T-cell (primary cell): ENCODE data around the gene PPP2R3B. TPM values are rescaled to one million over a fixed set of nuclear protein-coding genes. Genes with fewer than 3 reads are reported as not detected.

Source experiments
- ATAC-seq, 4 experiments: fragments of 200-7000 bp in 3 of 4; fragments of 150-1000 bp in 1 of 4; cut with Tn5 transposase; replicated peaks in 1 of 4; 1 replicate in 3 of 4; 2 replicates in 1 of 4; pipeline ENCODE4 v1.10.0; 2021; ENCODE audit warnings: moderate library complexity in 3 of 4, mild to moderate bottlenecking in 2 of 4, moderate number of reproducible peaks in 1 of 4
- CTCF ChIA-PET, 2 donors: fragments of 300-600 bp; sonication (Branson Sonifier 250); formaldehyde crosslinking; loops; one replicate each; lab custom pipeline; 2022; ENCODE audit warnings: antibody characterized with exemption in 2 of 2; lab: Charles Lee
- POLR2A ChIA-PET, 2 donors: fragments of 300-600 bp; sonication (Branson Sonifier 250); formaldehyde crosslinking; loops; one replicate each; lab custom pipeline; 2022; ENCODE audit warnings: antibody characterized with exemption in 2 of 2; lab: Charles Lee
- DNase-seq, 35 experiments: peaks; one replicate each; pipeline versions ENCODE4 v3.0.0 to v3.0.0-alpha.2; 2013 to 2023
- H3K27ac ChIP-seq: one replicate; pipeline ENCODE4 v1.5.1; 2013; ENCODE audit warnings: low read length
- H3K27me3 ChIP-seq, 2 experiments: replicated peaks in 1 of 2; 1 replicate in 1 of 2; 2 replicates in 1 of 2; pipeline versions ENCODE4 v1.6.1 to v1.7.0; 2013; ENCODE audit warnings: low read length in 1 of 2, mixed read lengths in 1 of 2; ENCODE audit not compliant: control insufficient read depth in 2 of 2, insufficient read depth in 2 of 2; ENCODE audit errors: extremely low read depth in 1 of 2
- H3K36me3 ChIP-seq, 2 donors: 1 replicate in 1 of 2; 2 replicates in 1 of 2; pipeline versions ENCODE4 v1.6.1 to v1.7.0; 2013; ENCODE audit warnings: low read length in 1 of 2; ENCODE audit not compliant: control insufficient read depth in 2 of 2, insufficient read depth in 1 of 2; ENCODE audit errors: extremely low read depth in 1 of 2
- H3K4me1 ChIP-seq, 2 experiments: 1 replicate in 1 of 2; 2 replicates in 1 of 2; pipeline versions ENCODE4 v1.6.1 to v1.7.0; 2013; ENCODE audit warnings: low read length in 2 of 2, mixed read lengths in 1 of 2; ENCODE audit not compliant: insufficient read depth in 2 of 2, control insufficient read depth in 1 of 2; ENCODE audit errors: extremely low read depth in 1 of 2
- H3K4me3 ChIP-seq, 2 donors: 1 replicate in 1 of 2; 2 replicates in 1 of 2; pipeline versions ENCODE4 v1.5.1 to v1.7.0; 2013; ENCODE audit warnings: mild to moderate bottlenecking in 2 of 2, low read length in 1 of 2, moderate library complexity in 1 of 2; ENCODE audit not compliant: control insufficient read depth in 1 of 2; ENCODE audit errors: extremely low read depth in 1 of 2
- H3K9me3 ChIP-seq: 2 replicates; pipeline ENCODE4 v1.7.0; 2013
- H3K27ac Mint-ChIP-seq, 2 donors: one replicate each; pipeline ENCODE4 v1.8.0; 2020 to 2021; ENCODE audit warnings: mild to moderate bottlenecking in 2 of 2, mixed read lengths in 2 of 2
- H3K27me3 Mint-ChIP-seq, 2 donors: one replicate each; pipeline ENCODE4 v1.8.0; 2021 to 2022; ENCODE audit warnings: mixed read lengths in 2 of 2
- H3K36me3 Mint-ChIP-seq: one replicate; pipeline ENCODE4 v1.8.0; 2021; ENCODE audit warnings: mixed read lengths
- H3K4me1 Mint-ChIP-seq, 3 donors: one replicate each; pipeline ENCODE4 v1.8.0; 2020 to 2022; ENCODE audit warnings: mixed read lengths in 3 of 3, mild to moderate bottlenecking in 1 of 3
- H3K4me3 Mint-ChIP-seq, 3 donors: one replicate each; pipeline ENCODE4 v1.8.0; 2020 to 2022; ENCODE audit warnings: mild to moderate bottlenecking in 3 of 3, mixed read lengths in 3 of 3, moderate library complexity in 3 of 3
- H3K9me3 Mint-ChIP-seq, 3 donors: one replicate each; pipeline ENCODE4 v1.8.0; 2020 to 2022; ENCODE audit warnings: mixed read lengths in 3 of 3
- WGBS: methylation state at CpG from one replicate; pipeline ENCODE4 v1.1.5; 2013; ENCODE audit warnings: missing lambda C conversion rate; ENCODE audit not compliant: insufficient coverage; 5-methylcytosine and 5-hydroxymethylcytosine counted together
- total RNA-seq, 35 experiments: library from RNA in 6 of 35; stranded (reverse) in 6 of 35; fragments of 120-200 nt in 1 of 35; gene quantifications; one replicate each; pipeline versions ENCODE4 v1.2.1 to v1.2.4 and lab custom pipeline; 2013 to 2026

PPP2R3B gene
- total RNA-seq, 5 donors from 2014 or later (not counting 1 experiment from before 2014, with no cell fraction given): 30.5 to 56.5 (median 46.6) TPM

DNA sequence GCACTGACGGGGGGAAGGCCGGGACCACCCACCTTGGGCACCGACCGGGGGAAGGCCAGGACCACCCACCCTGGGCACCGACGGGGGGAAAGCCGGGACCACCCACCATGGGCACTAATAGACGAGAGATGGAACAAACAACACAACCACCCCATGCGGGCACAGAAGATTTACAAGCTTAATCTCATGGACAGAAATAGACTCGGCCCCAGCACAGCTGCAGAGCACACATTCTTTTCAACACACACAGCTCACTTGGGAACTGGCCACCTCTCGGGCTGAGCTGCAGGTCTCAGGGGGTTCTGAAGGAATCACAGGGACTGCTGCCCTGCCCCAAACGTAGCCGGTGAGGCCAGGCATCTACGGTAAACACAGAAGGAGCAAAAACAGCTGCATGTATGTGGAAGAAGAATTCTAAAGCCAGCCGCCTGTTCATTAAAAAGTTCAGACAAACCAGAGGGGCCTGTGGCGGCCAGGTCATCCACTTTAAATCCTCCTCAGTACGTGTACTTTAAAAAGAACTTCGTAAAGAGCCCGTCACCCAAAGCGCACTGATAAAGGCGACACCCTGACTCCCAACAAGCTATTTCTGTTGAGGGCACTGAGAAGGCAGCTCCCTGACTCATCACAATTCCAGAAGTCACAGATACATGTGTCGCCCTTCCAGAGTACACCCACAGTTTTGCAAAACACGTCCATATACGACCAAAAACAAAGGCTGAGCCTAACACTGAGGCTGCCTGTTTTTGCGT lies 17.7 kb downstream of the PPP2R3B start:
- no peak overlapping the region for H3K27ac ChIP-seq
- ChIA-PET CTCF (no interaction called here), POLR2A (no interaction called here)
- Mint-ChIP-seq H3K4me1 (peaks cover 19 to 24% (median 20%) of the 10 kb centered on the region in 3 donors), H3K27ac (no peak overlapping the region), H3K36me3 (peaks cover 8% of the 10 kb centered on the region), H3K4me3 (no peak overlapping the region), H3K9me3 (no peaks in the 10 kb centered on the region), H3K27me3 (peaks cover 14 to 25% of the 10 kb centered on the region in 2 donors)
- DNase-seq (no peak), ATAC-seq (no peak)
- no peak overlapping the region for H3K4me3 ChIP-seq
- peaks cover 2 to 8% of the 10 kb centered on the region in 2 experiments for H3K4me1 ChIP-seq
- H3K9me3 ChIP-seq: no peaks in the 10 kb centered on the region
- H3K27me3 ChIP-seq: peaks cover 3 to 38% of the 10 kb centered on the region in 2 experiments
- no peaks in the 10 kb centered on the region for H3K36me3 ChIP-seq
- 81% methylated on average over 21 of the region's 25 CpGs for WGBS

GRCh38 chrX:367866-368265 lies 18.8 kb downstream of the PPP2R3B start:
- Mint-ChIP-seq H3K4me3 (no peak overlapping the region), H3K27me3 (peaks cover 14 to 21% of the 10 kb centered on the region in 2 donors), H3K36me3 (peaks cover 16% of the 10 kb centered on the region), H3K4me1 (peaks cover 17 to 20% (median 19%) of the 10 kb centered on the region in 3 donors), H3K9me3 (no peaks in the 10 kb centered on the region), H3K27ac (no peak overlapping the region)
- Histone ChIP-seq H3K4me1 (peaks cover 1 to 2% of the 10 kb centered on the region in 2 experiments), H3K9me3 (no peaks in the 10 kb centered on the region), H3K27ac (no peak overlapping the region), H3K4me3 (no peak overlapping the region), H3K27me3 (peaks cover 3 to 31% of the 10 kb centered on the region in 2 experiments), H3K36me3 (no peaks in the 10 kb centered on the region)
- WGBS: 96% methylated on average over 7 of the region's 17 CpGs
- DNase-seq: no peak
- no peak for ATAC-seq
- CTCF ChIA-PET: no interaction called here
- POLR2A ChIA-PET: no interaction called here

- ChIA-PET CTCF (no interaction called here), POLR2A (no interaction called here)
- H3K27ac ChIP-seq: no peak overlapping the region
- peaks cover 0 to 2% of the 10 kb centered on the region in 2 experiments for H3K4me1 ChIP-seq
- 92% methylated on average over 15 of the region's 16 CpGs for whole genome bisulfite sequencing
- Mint-ChIP-seq H3K36me3 (peaks cover 18% of the 10 kb centered on the region), H3K27ac (no peak overlapping the region), H3K27me3 (peaks cover 11 to 18% of the 10 kb centered on the region in 2 donors), H3K4me3 (no peak overlapping the region), H3K4me1 (peaks cover 14 to 18% (median 16%) of the 10 kb centered on the region in 3 donors), H3K9me3 (no peaks in the 10 kb centered on the region)
- no peaks in the 10 kb centered on the region for H3K9me3 ChIP-seq
- H3K36me3 ChIP-seq: no peaks in the 10 kb centered on the region
- no peak overlapping the region for H3K4me3 ChIP-seq
- DNase-seq (no peak), ATAC-seq (no peak)
- H3K27me3 ChIP-seq: peaks cover under 1 to 26% of the 10 kb centered on the region in 2 experiments
These were observed 19.4 kb downstream of the PPP2R3B start for GRCh38 chrX:367349-367748.

DNA sequence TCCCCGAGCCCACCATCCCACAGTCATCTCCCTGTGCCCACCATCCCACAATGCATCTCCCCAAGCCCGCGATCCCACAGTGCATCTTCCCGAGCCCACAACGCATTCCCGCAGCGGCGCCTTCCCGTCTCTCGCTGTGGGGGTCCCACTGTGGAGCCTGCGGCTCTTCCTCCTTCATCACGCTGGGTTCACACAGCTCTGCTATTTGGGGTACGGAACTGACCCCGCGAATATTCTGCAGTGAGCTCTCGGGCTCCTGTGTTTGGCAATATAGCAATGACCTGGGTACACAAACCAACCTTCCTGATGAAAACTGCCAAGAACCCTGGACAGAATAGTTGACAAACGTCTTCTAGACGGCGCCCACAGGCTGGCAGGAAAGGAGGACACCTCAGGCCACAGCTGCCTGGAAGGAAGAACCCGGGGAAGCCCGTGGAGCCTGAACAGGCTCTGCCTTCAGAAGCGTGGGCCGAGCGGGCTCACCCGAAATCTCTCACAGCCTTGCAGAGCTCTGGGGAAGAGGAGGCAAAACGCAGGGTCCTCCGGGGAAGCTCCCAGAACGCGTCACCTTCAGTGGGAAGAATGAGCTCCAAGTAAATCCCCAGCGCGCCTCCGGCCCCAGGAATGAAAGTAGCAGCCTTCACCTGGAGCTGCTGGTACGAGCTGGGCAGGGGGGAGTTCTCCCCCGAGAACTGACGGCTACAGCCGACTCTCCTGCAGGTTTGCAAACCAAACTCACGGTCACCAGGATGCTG lies 22.9 kb downstream of the PPP2R3B start:
- H3K4me1 Mint-ChIP-seq: peaks cover 1 to 9% (median 2%) of the 10 kb centered on the region in 3 donors
- no peaks in the 10 kb centered on the region for H3K27me3 Mint-ChIP-seq
- ChIA-PET CTCF (no interaction called here), POLR2A (no interaction called here)
- H3K4me1 ChIP-seq: no peaks in the 10 kb centered on the region
- H3K36me3 ChIP-seq: peaks cover 0 to 10% of the 10 kb centered on the region in 2 donors
- H3K27ac ChIP-seq: no peak overlapping the region
- DNase-seq (no peak), ATAC-seq (no peak)
- H3K27me3 ChIP-seq: no peaks in the 10 kb centered on the region
- no peak overlapping the region for H3K4me3 Mint-ChIP-seq
- no peak overlapping the region for H3K4me3 ChIP-seq
- peaks cover 41% of the 10 kb centered on the region for H3K36me3 Mint-ChIP-seq
- peaks cover 0 to 7% (median 3%) of the 10 kb centered on the region in 3 donors for H3K9me3 Mint-ChIP-seq
- H3K9me3 ChIP-seq: no peaks in the 10 kb centered on the region
- WGBS: 95% methylated on average over 34 of the region's 37 CpGs
- no peak overlapping the region for H3K27ac Mint-ChIP-seq

- Mint-ChIP-seq H3K27ac (no peak overlapping the region), H3K4me3 (no peak overlapping the region), H3K27me3 (no peaks in the 10 kb centered on the region), H3K4me1 (peaks cover 1 to 9% (median 2%) of the 10 kb centered on the region in 3 donors), H3K9me3 (peaks cover 0 to 7% (median 3%) of the 10 kb centered on the region in 3 donors), H3K36me3 (peaks cover 41% of the 10 kb centered on the region)
- ATAC-seq: no peak
- H3K9me3 ChIP-seq: no peaks in the 10 kb centered on the region
- no peak for DNase-seq
- H3K27ac ChIP-seq: no peak overlapping the region
- peaks cover 0 to 4% of the 10 kb centered on the region in 2 experiments for H3K4me1 ChIP-seq
- WGBS: 75% methylated on average over 36 of the region's 38 CpGs
- H3K27me3 ChIP-seq: no peaks in the 10 kb centered on the region
- ChIA-PET POLR2A (no interaction called here), CTCF (no interaction called here)
- peaks cover 0 to 10% of the 10 kb centered on the region in 2 donors for H3K36me3 ChIP-seq
- H3K4me3 ChIP-seq: no peak overlapping the region
These were observed 23.6 kb downstream of the PPP2R3B start for GRCh38 chrX:362937-363620.

DNA sequence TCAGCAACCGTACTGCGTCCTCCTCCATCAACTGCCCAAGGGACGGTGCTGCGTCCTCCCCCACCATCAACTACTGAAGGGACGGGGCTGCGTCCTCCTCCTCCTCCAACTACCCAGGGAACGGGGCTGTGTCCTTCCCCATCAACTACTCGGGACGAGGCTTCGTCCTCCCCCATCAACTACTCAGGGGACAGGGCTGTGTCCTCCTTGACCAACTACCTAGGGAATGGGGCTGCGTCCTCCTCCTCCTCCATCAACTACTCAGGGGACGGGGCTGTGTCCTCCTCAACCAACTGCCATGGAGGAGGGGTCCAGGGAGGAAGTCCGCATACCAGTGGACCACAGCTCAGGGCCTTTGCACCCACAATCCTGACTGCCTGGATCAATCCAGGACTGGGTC lies 24.4 kb downstream of the PPP2R3B start:
- peaks cover 47% of the 10 kb centered on the region for H3K36me3 Mint-ChIP-seq
- ChIA-PET POLR2A (no interaction called here), CTCF (no interaction called here)
- WGBS: 100% methylated on average over 7 of the region's 13 CpGs
- peaks cover 0 to 13% (median 3%) of the 10 kb centered on the region in 3 donors for H3K9me3 Mint-ChIP-seq
- peaks cover 0 to 10% of the 10 kb centered on the region in 2 donors for H3K36me3 ChIP-seq
- no peaks in the 10 kb centered on the region for H3K9me3 ChIP-seq
- no peak overlapping the region for H3K27ac ChIP-seq
- no peaks in the 10 kb centered on the region for H3K27me3 ChIP-seq
- H3K4me3 ChIP-seq: no peak overlapping the region
- ATAC-seq: no peak
- H3K4me1 Mint-ChIP-seq: peaks cover 6 to 11% (median 8%) of the 10 kb centered on the region in 3 donors
- H3K27me3 Mint-ChIP-seq: no peaks in the 10 kb centered on the region
- H3K4me1 ChIP-seq: peaks cover 0 to 10% of the 10 kb centered on the region in 2 experiments
- H3K27ac Mint-ChIP-seq: no peak overlapping the region
- no peak overlapping the region for H3K4me3 Mint-ChIP-seq
- DNase-seq: no peak
